A549 (cell line): ENCODE measurements around the gene KLF6. TPM values are rescaled to one million over a fixed set of nuclear protein-coding genes. Genes with fewer than 3 reads are reported as not detected.

Experiments used
- ATAC-seq, 2 experiments: fragments of 200-7000 bp in 1 of 2; fragments of >200 bp in 1 of 2; cut with Nextera tagmentation in 1 of 2; cut with Tn5 transposase in 1 of 2; 3 replicates each; pipeline versions ENCODE4 v1.8.0 to v1.9.1; 2018 to 2020; ENCODE audit warnings: mild to moderate bottlenecking in 1 of 2, moderate library complexity in 1 of 2
- CTCF ChIA-PET: fragments of 300-600 bp; sonication (Branson Sonifier 250); formaldehyde crosslinking; extraction: SDS; loops from one replicate; lab custom pipeline; 2021; ENCODE audit warnings: antibody characterized with exemption, inconsistent platforms; lab: Yijun Ruan, JAX
- POLR2A ChIA-PET: fragments of 350-600 bp; formaldehyde crosslinking; extraction: SDS; loops from one replicate; lab custom pipeline; 2021; ENCODE audit warnings: antibody characterized with exemption, inconsistent platforms; lab: Yijun Ruan, JAX
- DNase-seq, 2 experiments: peaks; one replicate each; pipeline versions ENCODE4 v3.0.0 to v3.0.0-alpha.2; 2011 to 2016; ENCODE audit warnings: low read depth in 1 of 2, low spot score in 1 of 2
- FAIRE-seq: peaks from 2 replicates; lab custom pipeline; 2011; peaks lifted over from hg19 to GRCh38; lab: Jason Lieb, UNC
- H3K27ac ChIP-seq, 2 experiments: fragments of >200 bp; sonication (Bioruptor Twin); formaldehyde crosslinking; 3 replicates each; pipeline ENCODE4 v1.5.1; 2016 to 2017
- H3K4me1 ChIP-seq: fragments of >200 bp; sonication (Bioruptor Twin); formaldehyde crosslinking; 3 replicates; pipeline ENCODE4 v1.6.1; 2016
- H3K4me2 ChIP-seq: fragments of >200 bp; sonication (Bioruptor Twin); formaldehyde crosslinking; 3 replicates; pipeline ENCODE4 v1.6.1; 2016
- H3K4me3 ChIP-seq: fragments of >200 bp; sonication (Bioruptor Twin); formaldehyde crosslinking; 3 replicates; pipeline ENCODE4 v1.5.1; 2016
- H3K9me3 ChIP-seq: fragments of >200 bp; sonication (Bioruptor Twin); formaldehyde crosslinking; 3 replicates; pipeline ENCODE4 v1.6.1; 2016
- CHD2 ChIP-seq: fragments of 150-350 bp; IDR thresholded peaks from 2 replicates; pipeline ENCODE4 v1.6.1; 2014; ENCODE audit warnings: low read length; ENCODE audit not compliant: partially characterized antibody
- CHD4 ChIP-seq: fragments of 200-600 bp; sonication (generic); IDR thresholded peaks from 2 replicates; pipeline ENCODE4 v1.6.1; 2016; ENCODE audit warnings: antibody characterized with exemption, mild to moderate bottlenecking, borderline replicate concordance
- FOSB ChIP-seq: fragments of 250-450 bp; sonication (Bioruptor Pico); IDR thresholded peaks from 2 replicates; pipeline ENCODE4 v1.5.0; 2020; ENCODE audit warnings: mild to moderate bottlenecking, moderate library complexity
- FOSL2 ChIP-seq, 2 experiments: fragments of 450-650 bp in 1 of 2; fragments of >200 bp in 1 of 2; sonication (Bioruptor Twin) in 1 of 2; formaldehyde crosslinking; IDR thresholded peaks; 2 replicates each; pipeline versions ENCODE4 v1.5.0 to v1.6.1; 2016 to 2020; ENCODE audit warnings: mild to moderate bottlenecking in 1 of 2, moderate library complexity in 1 of 2
- FOXS1 ChIP-seq: fragments of 250-450 bp; sonication (Bioruptor Pico); IDR thresholded peaks from 2 replicates; pipeline ENCODE4 v1.5.0; 2020; ENCODE audit warnings: mild to moderate bottlenecking, moderate library complexity
- HEYL ChIP-seq: fragments of 250-450 bp; sonication (Bioruptor Pico); IDR thresholded peaks from 2 replicates; pipeline ENCODE4 v1.8.0; 2021; ENCODE audit warnings: mild to moderate bottlenecking, moderate library complexity
- JUNB ChIP-seq: fragments of >200 bp; sonication (Bioruptor Twin); formaldehyde crosslinking; IDR thresholded peaks from 2 replicates; pipeline ENCODE4 v1.6.1; 2016
- MAFK ChIP-seq: fragments of 450-650 bp; IDR thresholded peaks from 2 replicates; pipeline ENCODE4 v1.6.1; 2014; ENCODE audit not compliant: partially characterized antibody
- MYC ChIP-seq: IDR thresholded peaks from 2 replicates; pipeline ENCODE4 v1.6.1; 2012; ENCODE audit warnings: mild to moderate bottlenecking, inconsistent platforms, low read length, improper control_type of control experiment, borderline replicate concordance
- NPAS2 ChIP-seq: fragments of 250-450 bp; sonication (Bioruptor Pico); IDR thresholded peaks from 2 replicates; pipeline ENCODE4 v1.8.0; 2022; ENCODE audit warnings: mild to moderate bottlenecking, moderate library complexity, borderline replicate concordance
- POLR2AphosphoS2 ChIP-seq: conservative IDR thresholded peaks from 2 replicates; pipeline ENCODE4 v1.6.1; 2012; ENCODE audit warnings: low read length, improper control_type of control experiment, inconsistent platforms
- RAD21 ChIP-seq, 2 experiments: fragments of >200 bp in 1 of 2; sonication (Bioruptor Twin) in 1 of 2; formaldehyde crosslinking in 1 of 2; IDR thresholded peaks in 1 of 2; conservative IDR thresholded peaks in 1 of 2; 2 replicates in 1 of 2; 3 replicates in 1 of 2; pipeline ENCODE4 v1.6.1; 2012 to 2018; ENCODE audit warnings: inconsistent platforms in 1 of 2
- RCOR1 ChIP-seq: fragments of 150-350 bp; IDR thresholded peaks from 2 replicates; pipeline ENCODE4 v1.6.1; 2014; ENCODE audit warnings: antibody characterized with exemption, low read length, low read depth
- TFCP2L1 ChIP-seq: fragments of 250-450 bp; sonication (Bioruptor Pico); IDR thresholded peaks from 2 replicates; pipeline ENCODE4 v1.5.0; 2021; ENCODE audit warnings: mild to moderate bottlenecking
- TP53 ChIP-seq: fragments of 250-450 bp; sonication (Bioruptor Pico); IDR thresholded peaks from 2 replicates; pipeline ENCODE4 v1.5.0; 2021; ENCODE audit warnings: mild to moderate bottlenecking, moderate library complexity
- ZC3H11A ChIP-seq: fragments of 450-650 bp; IDR thresholded peaks from 2 replicates; pipeline ENCODE4 v1.6.1; 2014; ENCODE audit warnings: antibody characterized with exemption, mild to moderate bottlenecking
- ZFP36 ChIP-seq: fragments of 450-650 bp; IDR thresholded peaks from 2 replicates; pipeline ENCODE4 v1.6.1; 2014; ENCODE audit warnings: borderline replicate concordance; ENCODE audit not compliant: partially characterized antibody
- WGBS: methylation state at CpG from one replicate; pipeline ENCODE4 v1.1.6; 2017; ENCODE audit errors: missing lambda C conversion rate; 5-methylcytosine and 5-hydroxymethylcytosine counted together
- polyA plus RNA-seq, 4 experiments: library from polyadenylated mRNA; depleted of rRNA in 3 of 4; stranded (reverse); fragments of >200 nt; fragmentation: RNase III in 1 of 4; extraction: RNeasy Plus Mini Kit Qiagen cat#74134 plus additional on column Dnase treatment in 1 of 4; gene quantifications; 2 replicates in 3 of 4; 3 replicates in 1 of 4; pipeline ENCODE4 v1.2.3, GENCODE V29; 2011 to 2017
- TF ChIP-seq, protein P1 (sequence below): fragments of 450-650 bp; IDR thresholded peaks from 2 replicates; pipeline ENCODE4 v1.6.1; 2014; ENCODE audit warnings: antibody characterized with exemption
- TF ChIP-seq, protein P2 (sequence below): fragments of >200 bp; sonication (Bioruptor Twin); formaldehyde crosslinking; IDR thresholded peaks from 3 replicates; pipeline ENCODE4 v1.5.1; 2016
- TF ChIP-seq, protein P3 (sequence below): IDR thresholded peaks from 2 replicates; pipeline ENCODE4 v1.6.1; 2012
- TF ChIP-seq, protein P4 (sequence below): fragments of 250-450 bp; sonication (Bioruptor Pico); IDR thresholded peaks from 2 replicates; pipeline ENCODE4 v1.5.0; 2020; ENCODE audit warnings: low read depth, mild to moderate bottlenecking, moderate library complexity
- TF ChIP-seq, protein P5 (sequence below): fragments of >200 bp; sonication (Bioruptor Twin); formaldehyde crosslinking; IDR thresholded peaks from 3 replicates; pipeline ENCODE4 v1.6.1; 2016

Gene KLF6
- polyA plus RNA-seq, 2 of the 4 experiments (the other 2 are of a cell fraction): 31.9 to 86.8 TPM

DNA sequence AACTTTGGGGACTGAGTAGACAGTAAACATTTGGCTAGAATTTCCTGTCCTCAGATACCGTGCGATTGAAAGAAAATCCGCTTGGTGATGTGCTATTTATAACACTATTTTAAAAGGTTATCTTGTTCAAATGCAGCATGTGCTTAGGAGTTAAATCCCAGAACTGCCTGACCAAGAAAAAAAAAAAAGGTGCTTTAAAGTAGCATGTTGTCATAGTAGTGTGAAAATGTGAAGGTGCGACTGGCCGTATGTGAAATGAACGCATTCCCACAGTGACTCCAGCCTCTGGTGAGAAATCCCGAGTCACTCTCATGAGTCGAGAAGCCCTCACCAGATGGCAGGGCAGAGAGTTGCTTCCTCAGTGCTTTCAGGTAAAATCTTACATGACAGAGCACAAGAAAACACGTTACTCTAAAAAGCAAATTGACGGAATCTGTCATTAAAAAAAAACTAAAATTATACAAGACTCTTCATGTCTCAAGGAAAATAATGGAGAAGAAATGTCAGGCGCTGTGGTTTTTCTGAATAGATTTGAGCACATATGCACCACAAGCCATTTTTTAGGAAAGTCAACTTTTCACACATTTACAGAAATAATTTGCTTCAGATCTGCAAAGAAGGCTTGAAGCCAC lies 18.4 kb upstream of the KLF6 start:
- POLR2A ChIA-PET: no interaction called here
- no peak for FAIRE-seq
- CTCF ChIA-PET: no interaction called here

DNA sequence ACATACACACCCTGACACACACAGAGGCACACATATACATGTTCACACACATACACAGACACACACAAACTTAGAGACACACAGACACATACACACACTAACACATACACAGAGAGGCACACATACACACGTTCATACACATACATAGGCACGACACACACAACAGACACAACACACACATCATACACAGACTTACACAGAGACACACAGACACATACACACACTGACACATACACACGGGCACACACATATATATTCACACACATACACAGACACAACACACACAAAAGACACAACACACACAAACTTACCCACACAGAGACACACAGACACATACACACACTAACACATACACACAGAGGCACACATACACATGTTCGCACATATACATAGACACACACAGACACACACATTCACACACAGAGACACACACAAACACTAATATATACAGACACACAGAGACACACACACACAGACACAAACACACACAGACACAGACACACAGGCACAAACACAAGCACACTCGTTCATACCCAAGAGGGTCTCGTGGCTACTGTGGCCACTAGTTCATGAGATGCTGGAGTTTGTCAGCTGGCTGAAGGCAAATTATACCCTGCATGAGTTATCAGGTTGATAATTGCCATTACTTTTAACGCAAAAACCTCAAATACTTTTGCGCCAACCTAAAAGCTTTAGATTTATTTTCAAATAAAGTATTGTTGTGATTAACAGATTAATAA lies 17.7 kb upstream of the KLF6 start:
- Histone ChIP-seq H3K9me3 (no peaks in the 10 kb centered on the region; the same call in 2 of the 3 replicates), H3K27ac (peak overlapping the region; percentile 82), H3K4me1 (peaks cover 52% of the 10 kb centered on the region), H3K4me2 (peak overlapping the region; percentile 78), H3K4me3 (no peak overlapping the region)
- ChIA-PET CTCF (no interaction called here), POLR2A (no interaction called here)
- ATAC-seq (no peak), FAIRE-seq (no peak), DNase-seq (no peak)
- 0 out of 2 replicates have a peak, but pooled peaks have one; percentile 41 for TF ChIP-seq FOXS1 (CRISPR knock-in tag)
- TF ChIP-seq, protein P1, sequence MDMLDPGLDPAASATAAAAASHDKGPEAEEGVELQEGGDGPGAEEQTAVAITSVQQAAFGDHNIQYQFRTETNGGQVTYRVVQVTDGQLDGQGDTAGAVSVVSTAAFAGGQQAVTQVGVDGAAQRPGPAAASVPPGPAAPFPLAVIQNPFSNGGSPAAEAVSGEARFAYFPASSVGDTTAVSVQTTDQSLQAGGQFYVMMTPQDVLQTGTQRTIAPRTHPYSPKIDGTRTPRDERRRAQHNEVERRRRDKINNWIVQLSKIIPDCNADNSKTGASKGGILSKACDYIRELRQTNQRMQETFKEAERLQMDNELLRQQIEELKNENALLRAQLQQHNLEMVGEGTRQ: no peak
- 60% methylated on average over 8 of the region's 8 CpGs for WGBS

More for the DNA sequence above, 18.4 kb upstream of the KLF6 start:
- no peak for TF ChIP-seq CHD4
- TF ChIP-seq TP53 (CRISPR knock-in tag): no peak
- TF ChIP-seq ZC3H11A: no peak
- no peak for TF ChIP-seq NPAS2 (CRISPR knock-in tag)
- no peak for TF ChIP-seq TFCP2L1 (CRISPR knock-in tag)
- TF ChIP-seq RCOR1: no peak
- TF ChIP-seq ZFP36: no peak
- TF ChIP-seq, protein P2, sequence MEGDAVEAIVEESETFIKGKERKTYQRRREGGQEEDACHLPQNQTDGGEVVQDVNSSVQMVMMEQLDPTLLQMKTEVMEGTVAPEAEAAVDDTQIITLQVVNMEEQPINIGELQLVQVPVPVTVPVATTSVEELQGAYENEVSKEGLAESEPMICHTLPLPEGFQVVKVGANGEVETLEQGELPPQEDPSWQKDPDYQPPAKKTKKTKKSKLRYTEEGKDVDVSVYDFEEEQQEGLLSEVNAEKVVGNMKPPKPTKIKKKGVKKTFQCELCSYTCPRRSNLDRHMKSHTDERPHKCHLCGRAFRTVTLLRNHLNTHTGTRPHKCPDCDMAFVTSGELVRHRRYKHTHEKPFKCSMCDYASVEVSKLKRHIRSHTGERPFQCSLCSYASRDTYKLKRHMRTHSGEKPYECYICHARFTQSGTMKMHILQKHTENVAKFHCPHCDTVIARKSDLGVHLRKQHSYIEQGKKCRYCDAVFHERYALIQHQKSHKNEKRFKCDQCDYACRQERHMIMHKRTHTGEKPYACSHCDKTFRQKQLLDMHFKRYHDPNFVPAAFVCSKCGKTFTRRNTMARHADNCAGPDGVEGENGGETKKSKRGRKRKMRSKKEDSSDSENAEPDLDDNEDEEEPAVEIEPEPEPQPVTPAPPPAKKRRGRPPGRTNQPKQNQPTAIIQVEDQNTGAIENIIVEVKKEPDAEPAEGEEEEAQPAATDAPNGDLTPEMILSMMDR: no peak
- peak; percentile 16 to 33; a peak in 2 of 5 replicates for TF ChIP-seq RAD21 (conservative IDR thresholded peaks at IDR 0.05 in 1 of 2, IDR thresholded peaks at IDR 0.05 in 1 of 2)
- no peak for TF ChIP-seq CHD2
- TF ChIP-seq JUNB: no peak
- TF ChIP-seq, protein P3, sequence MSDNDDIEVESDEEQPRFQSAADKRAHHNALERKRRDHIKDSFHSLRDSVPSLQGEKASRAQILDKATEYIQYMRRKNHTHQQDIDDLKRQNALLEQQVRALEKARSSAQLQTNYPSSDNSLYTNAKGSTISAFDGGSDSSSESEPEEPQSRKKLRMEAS: 0 out of 2 replicates have a peak, but pooled peaks have one; percentile 42
- TF ChIP-seq, protein P4, sequence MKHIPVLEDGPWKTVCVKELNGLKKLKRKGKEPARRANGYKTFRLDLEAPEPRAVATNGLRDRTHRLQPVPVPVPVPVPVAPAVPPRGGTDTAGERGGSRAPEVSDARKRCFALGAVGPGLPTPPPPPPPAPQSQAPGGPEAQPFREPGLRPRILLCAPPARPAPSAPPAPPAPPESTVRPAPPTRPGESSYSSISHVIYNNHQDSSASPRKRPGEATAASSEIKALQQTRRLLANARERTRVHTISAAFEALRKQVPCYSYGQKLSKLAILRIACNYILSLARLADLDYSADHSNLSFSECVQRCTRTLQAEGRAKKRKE (CRISPR knock-in tag): peak; percentile 54; the same call in 1 of the 2 replicates
- TF ChIP-seq MAFK: peak; percentile 64
- TF ChIP-seq FOXS1 (CRISPR knock-in tag): no peak
- TF ChIP-seq MYC: no peak
- TF ChIP-seq POLR2AphosphoS2: no peak
- TF ChIP-seq, protein P5, sequence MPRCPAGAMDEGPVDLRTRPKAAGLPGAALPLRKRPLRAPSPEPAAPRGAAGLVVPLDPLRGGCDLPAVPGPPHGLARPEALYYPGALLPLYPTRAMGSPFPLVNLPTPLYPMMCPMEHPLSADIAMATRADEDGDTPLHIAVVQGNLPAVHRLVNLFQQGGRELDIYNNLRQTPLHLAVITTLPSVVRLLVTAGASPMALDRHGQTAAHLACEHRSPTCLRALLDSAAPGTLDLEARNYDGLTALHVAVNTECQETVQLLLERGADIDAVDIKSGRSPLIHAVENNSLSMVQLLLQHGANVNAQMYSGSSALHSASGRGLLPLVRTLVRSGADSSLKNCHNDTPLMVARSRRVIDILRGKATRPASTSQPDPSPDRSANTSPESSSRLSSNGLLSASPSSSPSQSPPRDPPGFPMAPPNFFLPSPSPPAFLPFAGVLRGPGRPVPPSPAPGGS: no peak
- no peak for TF ChIP-seq FOSL2 (IDR thresholded peaks at IDR 0.05)
- TF ChIP-seq FOSL2 (CRISPR knock-in tag; IDR thresholded peaks at IDR 0.05): peak; percentile 23; the same call in 1 of the 2 replicates
- TF ChIP-seq HEYL (CRISPR knock-in tag): no peak
- no peak for TF ChIP-seq FOSB (CRISPR knock-in tag)
- TF ChIP-seq, all 56 proteins: peak for 5
- ATAC-seq: peak; percentile 57 to 70
- Histone ChIP-seq H3K27ac (peak overlapping the region; percentile 82), H3K4me1 (peaks cover 59% of the 10 kb centered on the region), H3K4me2 (peak overlapping the region; percentile 78), H3K9me3 (no peaks in the 10 kb centered on the region), H3K4me3 (no peak overlapping the region)
- DNase-seq: peak in 1 of 2 experiments; percentile 83
- WGBS: 11% methylated on average over 11 of the region's 11 CpGs
